CD8-positive, alpha-beta memory T cell (primary cell): ENCODE data around the gene FRMD8. TPM values are rescaled to one million over a fixed set of nuclear protein-coding genes. Genes with fewer than 3 reads are reported as not detected.

Experiments used
- CTCF ChIA-PET: fragments of 350-600 bp; sonication (Branson Sonifier 250); formaldehyde crosslinking; loops from one replicate; lab custom pipeline; 2021; ENCODE audit warnings: antibody characterized with exemption; lab: Charles Lee
- POLR2A ChIA-PET: fragments of 350-600 bp; sonication (Branson Sonifier 250); formaldehyde crosslinking; loops from one replicate; lab custom pipeline; 2021; ENCODE audit warnings: antibody characterized with exemption; lab: Charles Lee
- DNase-seq, 5 donors: peaks; one replicate each; pipeline versions ENCODE4 v3.0.0 to v3.0.0-alpha.2; 2020 to 2022; ENCODE audit warnings: mixed read lengths in 1 of 5
- H3K27ac ChIP-seq: one replicate; pipeline ENCODE4 v1.7.0; 2013; ENCODE audit warnings: low read depth, mild to moderate bottlenecking, low read length, moderate library complexity
- H3K27me3 ChIP-seq: 2 replicates; pipeline ENCODE4 v1.7.0; 2013; ENCODE audit warnings: low read length, mild to moderate bottlenecking; ENCODE audit not compliant: insufficient read depth, poor library complexity, severe bottlenecking
- H3K36me3 ChIP-seq: 2 replicates; pipeline ENCODE4 v1.7.0; 2013; ENCODE audit warnings: mild to moderate bottlenecking, low read length, moderate library complexity; ENCODE audit not compliant: insufficient read depth
- H3K4me1 ChIP-seq: 2 replicates; pipeline ENCODE4 v1.7.0; 2013; ENCODE audit warnings: mild to moderate bottlenecking, low read length, moderate library complexity; ENCODE audit not compliant: insufficient read depth
- H3K4me3 ChIP-seq: 2 replicates; pipeline ENCODE4 v1.7.0; 2013; ENCODE audit warnings: mild to moderate bottlenecking, low read length
- H3K9me3 ChIP-seq: 2 replicates; pipeline ENCODE4 v1.7.0; 2013; ENCODE audit warnings: mild to moderate bottlenecking, low read length
- H3K27ac Mint-ChIP-seq, 8 donors: one replicate each; pipeline ENCODE4 v1.8.0; 2020 to 2021; ENCODE audit warnings: mixed read lengths in 8 of 8, mild to moderate bottlenecking in 6 of 8, inconsistent platforms in 3 of 8, moderate library complexity in 3 of 8
- H3K27me3 Mint-ChIP-seq, 2 donors: one replicate each; pipeline ENCODE4 v1.8.0; 2020 to 2021; ENCODE audit warnings: mixed read lengths in 2 of 2, mild to moderate bottlenecking in 1 of 2, moderate library complexity in 1 of 2
- H3K36me3 Mint-ChIP-seq, 3 donors: one replicate each; pipeline ENCODE4 v1.8.0; 2020 to 2021; ENCODE audit warnings: mixed read lengths in 3 of 3, inconsistent platforms in 1 of 3, mild to moderate bottlenecking in 1 of 3
- H3K4me1 Mint-ChIP-seq, 3 donors: one replicate each; pipeline ENCODE4 v1.8.0; 2020 to 2021; ENCODE audit warnings: mixed read lengths in 3 of 3, inconsistent platforms in 1 of 3, mild to moderate bottlenecking in 1 of 3
- H3K4me3 Mint-ChIP-seq, 7 donors: one replicate each; pipeline ENCODE4 v1.8.0; 2020 to 2021; ENCODE audit warnings: mixed read lengths in 7 of 7, mild to moderate bottlenecking in 6 of 7, moderate library complexity in 4 of 7, inconsistent platforms in 2 of 7
- H3K9me3 Mint-ChIP-seq, 5 donors: one replicate each; pipeline ENCODE4 v1.8.0; 2020 to 2022; ENCODE audit warnings: mixed read lengths in 5 of 5, mild to moderate bottlenecking in 3 of 5, moderate library complexity in 2 of 5, inconsistent platforms in 1 of 5
- polyA plus RNA-seq: library from polyadenylated mRNA; unstranded; fragments of 300-500 nt; fragmentation: Illumina TruSeq; gene quantifications from one replicate; pipeline ENCODE4 v1.2.3, GENCODE V29; 2021
- total RNA-seq, 2 experiments: library from RNA; stranded (reverse); gene quantifications; one replicate each; pipeline ENCODE4 v1.2.3, GENCODE V29; 2021

Gene FRMD8
- total and polyA plus RNA-seq, 3 experiments from 2014 or later, result 44.9 to 60.6 (median 49.8) TPM

DNA sequence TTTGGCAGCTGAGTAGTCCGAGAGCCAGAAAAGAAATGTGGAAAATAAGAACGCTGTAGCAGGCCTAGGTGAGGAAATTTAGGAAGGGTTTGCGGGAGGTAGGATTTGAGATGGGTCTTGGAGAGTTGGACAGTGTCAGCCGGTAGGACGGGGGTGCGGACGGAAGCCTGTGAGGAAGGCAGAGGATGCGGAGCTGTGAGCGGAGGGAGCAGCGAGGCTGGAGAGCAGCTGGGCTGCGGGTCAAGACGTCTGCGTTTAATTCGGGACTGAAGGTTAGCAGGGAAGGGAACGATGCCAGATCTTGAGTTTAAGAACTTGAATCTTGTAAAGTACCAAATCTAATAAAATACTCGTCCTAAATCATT, 32.6 kb upstream of the FRMD8 start:
- Mint-ChIP-seq H3K4me1 (peaks cover 0 to 14% (median 11%) of the 10 kb centered on the region in 3 donors), H3K27ac (peak overlapping the region; percentile 4 to 97 (median 64)), H3K36me3 (peaks cover 0 to 40% (median 4%) of the 10 kb centered on the region in 3 donors), H3K27me3 (peaks cover 0 to 5% of the 10 kb centered on the region in 2 donors), H3K9me3 (no peaks in the 10 kb centered on the region), H3K4me3 (peak overlapping the region; percentile 60 to 83 (median 79))
- peak overlapping the region; percentile 60 for H3K4me3 ChIP-seq
- CTCF ChIA-PET, result interaction anchor here (0.7 to 1.2 kb wide), 2 partner anchors 63 to 171 kb away, joined by 3 to 4 read pairs; partner anchors contain the start of gene SCYL1
- H3K4me1 ChIP-seq, result peaks cover 14% of the 10 kb centered on the region
- H3K9me3 ChIP-seq, result no peaks in the 10 kb centered on the region
- no peak for DNase-seq
- POLR2A ChIA-PET, result interaction anchor here (0.8 to 1.4 kb wide), 2 partner anchors 21 to 153 kb away, joined by 3 to 4 read pairs; no protein-coding TSS in a partner anchor
- H3K27ac ChIP-seq, result no peak overlapping the region
- H3K27me3 ChIP-seq, result no peaks in the 10 kb centered on the region
- H3K36me3 ChIP-seq, result peaks cover 18% of the 10 kb centered on the region

DNA sequence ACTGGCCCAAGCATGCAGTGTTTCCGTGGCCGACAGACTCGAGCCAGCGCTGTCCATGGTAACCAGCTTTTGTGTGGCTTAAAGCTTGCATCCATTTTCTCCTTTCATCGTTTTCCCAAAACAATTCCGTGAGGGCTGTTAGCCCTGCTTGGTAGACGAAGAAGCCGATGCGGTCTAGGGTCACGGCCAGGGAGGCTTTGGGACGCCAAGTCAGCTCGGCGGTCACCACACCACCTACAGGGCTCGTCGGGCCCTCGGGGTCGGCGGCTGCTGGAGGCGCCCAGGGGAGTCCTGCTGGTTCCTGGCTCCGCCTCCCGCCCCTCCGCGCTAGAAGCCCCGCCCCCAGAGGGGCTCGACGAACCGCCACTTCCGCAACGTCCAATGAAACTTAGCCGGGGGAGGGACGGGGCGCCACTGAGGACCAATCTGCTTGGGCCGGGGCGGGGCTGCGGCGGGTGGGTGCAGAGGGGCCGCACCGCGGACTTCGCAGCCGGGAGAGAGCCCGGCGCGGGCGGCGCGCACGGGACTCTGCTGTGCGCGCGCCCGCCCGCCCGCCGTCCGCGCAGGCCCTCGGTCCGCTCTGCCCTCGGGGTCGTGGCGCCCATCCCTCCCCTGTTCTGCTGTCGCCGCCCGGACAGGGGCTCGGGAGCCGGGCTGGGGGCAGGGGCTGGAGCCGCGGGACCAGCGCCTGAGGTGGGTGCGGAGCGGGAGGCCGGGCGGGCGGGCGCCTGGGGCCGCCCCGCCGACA, 32.0 kb upstream of the FRMD8 start, which contains the start of gene TIGD3:
Gene TIGD3 (plus strand): TSS at position 487 of the 748 bp plus-strand sequence. CDS start 1,058 bp downstream, outside the sequence.
- POLR2A ChIA-PET, result interaction anchor here (0.6 to 1.4 kb wide), 4 partner anchors 22 to 170 kb away, joined by 3 to 4 read pairs (median 3); partner anchors contain the start of gene SCYL1
- H3K27ac ChIP-seq, result peak within 1 kb of the TSS; percentile 43

DNA sequence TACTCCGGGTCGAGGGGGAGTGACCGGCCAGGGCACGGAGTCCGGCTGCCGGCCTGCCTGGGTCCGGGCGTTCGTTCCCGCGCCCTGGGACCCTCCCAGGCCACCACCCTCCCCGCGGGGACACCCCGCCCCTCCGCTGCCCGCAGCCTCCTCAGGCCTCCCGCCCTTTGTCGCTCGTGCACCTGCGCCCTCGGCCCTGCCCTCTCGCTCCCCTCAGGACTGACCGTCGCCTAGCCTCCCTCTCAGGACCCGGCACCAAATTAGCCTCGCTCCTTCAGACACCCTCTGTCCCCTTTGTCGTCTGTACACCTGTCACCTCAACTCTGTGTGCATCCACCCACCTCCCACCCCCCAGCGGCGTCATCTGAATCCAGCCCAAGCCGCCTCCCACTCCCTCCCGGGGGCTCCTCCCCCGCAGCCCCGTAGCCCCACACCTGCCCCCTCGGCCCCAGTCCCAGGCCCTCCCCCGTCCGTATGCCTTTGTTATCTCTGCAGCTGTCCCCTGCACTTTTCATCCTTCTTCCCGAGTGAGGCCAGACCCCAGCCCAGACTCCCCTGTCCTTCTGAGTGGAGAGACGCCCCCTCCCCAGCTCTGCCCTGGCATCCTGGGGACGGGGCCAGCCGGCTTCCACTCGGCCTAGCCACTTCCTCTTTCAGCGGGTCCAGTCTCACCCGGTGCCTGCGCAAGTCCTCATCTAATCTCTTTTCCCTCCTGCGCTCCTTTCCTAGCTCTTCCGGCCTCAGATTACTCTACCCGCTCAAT, 31.2 kb upstream of the FRMD8 start:
- H3K27me3 ChIP-seq, result no peaks in the 10 kb centered on the region
- H3K27ac ChIP-seq, result peak overlapping the region; percentile 43
- peak; percentile 40 to 79 (median 54) for DNase-seq
- peaks cover 10% of the 10 kb centered on the region for H3K36me3 ChIP-seq
- ChIA-PET POLR2A (interaction anchor here (0.6 to 1.1 kb wide), 5 partner anchors 22 to 248 kb away, joined by 3 to 9 read pairs (median 3); partner anchors contain the start of genes DPF2 and SCYL1), CTCF (no interaction called here)
- Mint-ChIP-seq H3K4me3 (peak overlapping the region; percentile 88 to 97 (median 90)), H3K27ac (peak overlapping the region in 7 of 8 donors; percentile 60 to 89 (median 78)), H3K9me3 (no peaks in the 10 kb centered on the region), H3K4me1 (peaks cover 0 to 14% (median 11%) of the 10 kb centered on the region in 3 donors), H3K36me3 (peaks cover 0 to 28% (median 3%) of the 10 kb centered on the region in 3 donors), H3K27me3 (peaks cover 0 to 5% of the 10 kb centered on the region in 2 donors)
- H3K4me3 ChIP-seq, result peak overlapping the region; percentile 60
- H3K4me1 ChIP-seq, result peaks cover 14% of the 10 kb centered on the region
- H3K9me3 ChIP-seq, result no peaks in the 10 kb centered on the region

More for the DNA sequence above, 32.0 kb upstream of the FRMD8 start, which contains the start of gene TIGD3:
- Histone ChIP-seq H3K9me3 (no peaks in the 10 kb centered on the region), H3K36me3 (peaks cover 14% of the 10 kb centered on the region), H3K4me1 (peaks cover 14% of the 10 kb centered on the region), H3K27me3 (no peaks in the 10 kb centered on the region), H3K4me3 (peak within 1 kb of the TSS; percentile 60)
- peak; percentile 95 to 98 (median 98) for DNase-seq
- Mint-ChIP-seq H3K4me3 (peak within 1 kb of the TSS; percentile 88 to 97 (median 90)), H3K4me1 (peaks cover 0 to 14% (median 11%) of the 10 kb centered on the region in 3 donors), H3K27me3 (peaks cover 0 to 5% of the 10 kb centered on the region in 2 donors), H3K9me3 (no peaks in the 10 kb centered on the region), H3K27ac (peak within 1 kb of the TSS; percentile 60 to 97 (median 82)), H3K36me3 (peaks cover 0 to 35% (median 3%) of the 10 kb centered on the region in 3 donors)
- CTCF ChIA-PET, result interaction anchor here (0.7 to 1.2 kb wide), 2 partner anchors 62 to 170 kb away, joined by 3 to 4 read pairs; partner anchors contain the start of gene SCYL1

DNA sequence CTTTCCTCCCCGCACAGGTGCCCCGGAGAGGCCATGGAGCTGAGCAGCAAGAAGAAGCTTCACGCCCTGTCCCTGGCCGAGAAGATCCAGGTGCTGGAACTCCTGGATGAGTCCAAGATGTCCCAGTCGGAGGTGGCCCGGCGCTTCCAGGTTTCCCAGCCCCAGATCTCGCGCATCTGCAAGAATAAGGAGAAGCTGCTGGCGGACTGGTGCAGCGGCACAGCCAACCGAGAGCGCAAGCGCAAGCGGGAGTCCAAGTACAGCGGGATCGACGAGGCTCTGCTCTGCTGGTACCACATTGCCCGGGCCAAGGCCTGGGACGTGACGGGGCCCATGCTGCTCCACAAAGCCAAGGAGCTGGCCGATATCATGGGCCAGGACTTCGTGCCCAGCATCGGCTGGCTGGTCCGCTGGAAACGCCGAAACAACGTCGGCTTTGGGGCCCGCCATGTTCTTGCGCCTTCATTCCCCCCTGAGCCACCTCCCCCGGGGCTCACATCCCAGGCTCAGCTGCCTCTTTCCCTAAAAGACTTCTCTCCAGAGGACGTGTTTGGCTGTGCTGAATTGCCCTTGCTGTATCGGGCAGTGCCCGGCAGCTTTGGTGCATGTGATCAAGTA, 30.6 kb upstream of the FRMD8 start:
- peak overlapping the region in 3 of 8 donors; percentile 17 to 89 (median 64) for H3K27ac Mint-ChIP-seq
- H3K9me3 Mint-ChIP-seq, result no peaks in the 10 kb centered on the region
- Histone ChIP-seq H3K36me3 (peaks cover 10% of the 10 kb centered on the region), H3K9me3 (no peaks in the 10 kb centered on the region), H3K27me3 (no peaks in the 10 kb centered on the region), H3K4me3 (no peak overlapping the region), H3K4me1 (peaks cover 14% of the 10 kb centered on the region), H3K27ac (no peak overlapping the region)
- CTCF ChIA-PET, result interaction anchor here (1.4 kb wide), 1 partner anchor 26 kb away, joined by 3 read pairs; no protein-coding TSS in a partner anchor
- peaks cover 0 to 14% (median 11%) of the 10 kb centered on the region in 3 donors for H3K4me1 Mint-ChIP-seq
- H3K4me3 Mint-ChIP-seq, result peak overlapping the region; percentile 88 to 97 (median 90)
- POLR2A ChIA-PET, result interaction anchor here (0.6 to 1.1 kb wide), 7 partner anchors 22 to 734 kb away, joined by 3 to 9 read pairs (median 3); partner anchors contain the start of genes DPF2, NEAT1 and SCYL1
- peaks cover 0 to 5% of the 10 kb centered on the region in 2 donors for H3K27me3 Mint-ChIP-seq
- DNase-seq, result peak in 1 of 5 donors; percentile 50
- peaks cover 0 to 23% (median 3%) of the 10 kb centered on the region in 3 donors for H3K36me3 Mint-ChIP-seq

DNA sequence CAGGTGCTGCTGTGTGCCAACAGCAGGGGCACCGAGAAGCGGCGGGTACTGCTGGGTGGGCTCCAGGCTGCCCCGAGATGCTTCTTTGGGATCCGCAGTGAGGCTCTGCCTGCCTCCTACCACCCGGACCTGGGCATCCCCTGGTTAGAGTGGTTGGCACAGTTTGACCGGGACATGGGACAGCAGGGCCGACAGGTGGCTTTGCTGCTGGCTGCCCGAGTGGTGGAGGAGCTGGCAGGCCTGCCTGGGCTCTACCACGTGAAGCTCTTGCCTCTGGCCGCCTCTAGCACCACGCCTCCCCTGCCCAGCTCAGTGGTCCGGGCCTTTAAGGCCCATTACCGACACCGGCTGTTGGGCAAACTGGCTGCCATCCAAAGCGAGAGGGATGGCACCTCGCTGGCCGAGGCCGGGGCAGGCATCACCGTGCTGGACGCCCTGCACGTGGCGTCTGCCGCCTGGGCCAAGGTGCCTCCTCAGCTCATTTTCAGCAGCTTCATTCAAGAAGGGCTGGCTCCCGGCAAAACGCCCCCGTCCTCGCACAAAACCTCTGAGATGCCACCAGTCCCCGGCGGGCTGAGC, 30.0 kb upstream of the FRMD8 start:
- POLR2A ChIA-PET, result interaction anchor here (0.6 to 1.0 kb wide), 3 partner anchors 67 to 733 kb away, joined by 3 to 4 read pairs (median 3); partner anchors contain the start of gene NEAT1
- DNase-seq, result no peak
- H3K4me3 Mint-ChIP-seq, result peak overlapping the region in 6 of 7 donors; percentile 51 to 97 (median 72)

DNA sequence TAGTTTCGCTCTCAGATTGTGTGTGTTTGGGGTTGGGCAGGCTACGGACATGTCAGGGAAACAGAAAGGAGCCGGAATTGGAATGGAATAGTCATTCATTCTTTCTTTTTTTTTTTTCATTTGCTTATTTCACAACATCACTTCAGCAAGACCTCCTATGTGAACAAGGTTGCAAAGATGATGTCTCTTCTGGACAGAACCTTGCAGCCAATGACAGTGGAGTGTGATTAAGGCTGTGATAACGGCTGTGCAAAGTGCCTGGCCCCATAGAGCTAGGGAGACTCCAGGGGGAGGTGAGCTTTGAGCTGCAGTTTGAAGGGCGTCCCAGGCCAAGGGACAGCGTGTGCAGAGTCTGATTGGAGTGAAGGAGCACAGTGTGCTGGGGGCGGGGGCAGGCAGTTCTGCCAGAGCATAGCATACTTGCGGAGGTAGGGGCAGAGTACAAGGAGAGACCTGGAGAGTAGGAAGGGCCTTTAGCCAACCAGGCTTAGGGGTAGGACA, 28.5 kb upstream of the FRMD8 start:
- peaks cover 0 to 2% (median 0%) of the 10 kb centered on the region in 3 donors for H3K36me3 Mint-ChIP-seq

More for the DNA sequence above, 30.0 kb upstream of the FRMD8 start:
- H3K27ac ChIP-seq, result no peak overlapping the region
- peak overlapping the region in 1 of 8 donors; percentile 85 for H3K27ac Mint-ChIP-seq
- H3K4me1 ChIP-seq, result peaks cover 14% of the 10 kb centered on the region
- H3K4me3 ChIP-seq, result no peak overlapping the region
- no peaks in the 10 kb centered on the region for H3K9me3 Mint-ChIP-seq
- peaks cover 0 to 14% (median 11%) of the 10 kb centered on the region in 3 donors for H3K4me1 Mint-ChIP-seq
- no peaks in the 10 kb centered on the region for H3K27me3 ChIP-seq
- CTCF ChIA-PET, result interaction anchor here (1.3 to 1.4 kb wide), 2 partner anchors 25 to 60 kb away, joined by 3 read pairs; no protein-coding TSS in a partner anchor
- H3K36me3 Mint-ChIP-seq, result peaks cover 0 to 17% (median 3%) of the 10 kb centered on the region in 3 donors
- no peaks in the 10 kb centered on the region for H3K9me3 ChIP-seq
- peaks cover 0 to 5% of the 10 kb centered on the region in 2 donors for H3K27me3 Mint-ChIP-seq
- H3K36me3 ChIP-seq, result peaks cover 10% of the 10 kb centered on the region

More for the DNA sequence above, 28.5 kb upstream of the FRMD8 start:
- no peaks in the 10 kb centered on the region for H3K27me3 ChIP-seq
- no peaks in the 10 kb centered on the region for H3K9me3 ChIP-seq
- H3K4me3 ChIP-seq, result no peak overlapping the region
- POLR2A ChIA-PET, result no interaction called here
- H3K27me3 Mint-ChIP-seq, result peaks cover 0 to 2% of the 10 kb centered on the region in 2 donors
- H3K4me3 Mint-ChIP-seq, result peak overlapping the region in 3 of 7 donors; percentile 13 to 61 (median 18)
- CTCF ChIA-PET, result interaction anchor here (1.3 kb wide), 1 partner anchor 59 kb away, joined by 3 read pairs; no protein-coding TSS in a partner anchor
- peaks cover 0 to 18% (median 11%) of the 10 kb centered on the region in 3 donors for H3K4me1 Mint-ChIP-seq
- no peaks in the 10 kb centered on the region for H3K36me3 ChIP-seq
- no peaks in the 10 kb centered on the region for H3K9me3 Mint-ChIP-seq
- DNase-seq, result no peak
- no peak overlapping the region for H3K27ac ChIP-seq
- peaks cover 14% of the 10 kb centered on the region for H3K4me1 ChIP-seq
- H3K27ac Mint-ChIP-seq, result no peak overlapping the region
